Fibroblast of skin of right biceps (primary cell): ENCODE measurements around the gene OSTN.
"Not testable (repeated sequence)": the region's sequence is repeated elsewhere in the genome, so short reads cannot be mapped to it uniquely, and the experiment has no call there.

Source experiments
- DNase-seq: peaks from one replicate; pipeline ENCODE4 v3.0.0-alpha.2; 2013

OSTN gene

DNA sequence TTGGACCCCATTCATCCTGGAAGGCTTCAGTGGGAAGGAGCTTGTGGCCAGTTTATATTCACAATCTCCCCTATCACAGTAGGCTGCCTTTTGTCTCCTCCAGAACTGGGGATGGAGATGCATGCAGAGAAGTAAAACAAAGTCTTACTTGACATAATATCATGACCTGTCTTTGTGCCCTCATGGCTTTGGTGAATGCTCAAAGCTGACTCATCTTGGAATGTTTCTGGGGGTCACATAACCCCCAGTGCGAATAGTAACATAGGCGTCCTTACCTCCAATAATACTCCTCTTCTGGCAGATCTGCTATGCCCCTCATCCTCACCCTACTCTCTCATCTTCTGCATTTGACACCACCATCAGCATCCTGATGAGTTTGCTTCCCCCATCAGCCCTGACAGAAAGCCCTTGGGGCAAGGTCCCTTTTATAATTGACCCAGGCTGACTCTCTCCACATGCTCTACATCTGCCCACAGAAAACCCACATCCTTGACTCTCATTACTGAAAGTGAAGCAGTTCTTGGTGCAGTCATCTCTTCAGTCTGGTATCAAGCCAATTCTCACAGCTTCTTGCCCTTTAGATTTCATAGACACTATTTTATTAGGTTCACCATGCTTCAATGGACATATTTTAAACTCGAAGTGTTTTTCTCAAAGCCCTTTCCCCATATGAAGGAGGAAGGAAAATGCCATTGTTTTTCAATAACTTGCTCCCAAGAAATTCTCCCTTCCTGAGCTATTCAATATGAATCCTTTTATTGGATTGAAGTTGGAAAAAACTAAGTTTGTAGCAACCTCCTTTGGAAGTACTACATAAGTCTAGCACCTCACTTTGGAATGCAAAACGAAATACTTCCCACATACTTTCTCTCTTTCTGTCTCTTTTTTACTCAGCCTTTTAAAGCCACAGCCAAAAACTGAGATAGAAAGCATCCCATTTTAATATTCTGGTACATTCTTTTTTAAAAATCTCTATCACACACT lies 36.6 kb downstream of the OSTN start:
- DNase-seq = peak; percentile 56

DNA sequence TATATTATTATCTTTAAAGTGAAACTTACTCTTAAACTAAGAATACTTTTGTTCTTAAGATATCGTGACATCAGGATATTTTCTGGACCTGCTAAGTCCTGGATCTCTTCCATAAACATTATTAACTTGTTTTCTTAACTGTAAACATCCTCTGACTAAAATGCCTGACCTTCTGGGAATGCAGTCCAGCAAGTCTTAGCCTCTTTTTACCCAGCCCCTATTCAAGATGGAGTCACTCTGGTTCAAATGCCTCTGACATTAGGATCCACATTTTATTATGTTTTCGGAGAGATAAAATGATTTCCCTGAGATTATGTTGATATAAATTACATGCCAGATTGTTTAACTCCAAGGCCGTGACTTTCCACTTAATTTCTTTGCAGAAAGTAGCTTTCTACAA lies 37.6 kb downstream of the OSTN start:
- peak; percentile 56 for DNase-seq

DNA sequence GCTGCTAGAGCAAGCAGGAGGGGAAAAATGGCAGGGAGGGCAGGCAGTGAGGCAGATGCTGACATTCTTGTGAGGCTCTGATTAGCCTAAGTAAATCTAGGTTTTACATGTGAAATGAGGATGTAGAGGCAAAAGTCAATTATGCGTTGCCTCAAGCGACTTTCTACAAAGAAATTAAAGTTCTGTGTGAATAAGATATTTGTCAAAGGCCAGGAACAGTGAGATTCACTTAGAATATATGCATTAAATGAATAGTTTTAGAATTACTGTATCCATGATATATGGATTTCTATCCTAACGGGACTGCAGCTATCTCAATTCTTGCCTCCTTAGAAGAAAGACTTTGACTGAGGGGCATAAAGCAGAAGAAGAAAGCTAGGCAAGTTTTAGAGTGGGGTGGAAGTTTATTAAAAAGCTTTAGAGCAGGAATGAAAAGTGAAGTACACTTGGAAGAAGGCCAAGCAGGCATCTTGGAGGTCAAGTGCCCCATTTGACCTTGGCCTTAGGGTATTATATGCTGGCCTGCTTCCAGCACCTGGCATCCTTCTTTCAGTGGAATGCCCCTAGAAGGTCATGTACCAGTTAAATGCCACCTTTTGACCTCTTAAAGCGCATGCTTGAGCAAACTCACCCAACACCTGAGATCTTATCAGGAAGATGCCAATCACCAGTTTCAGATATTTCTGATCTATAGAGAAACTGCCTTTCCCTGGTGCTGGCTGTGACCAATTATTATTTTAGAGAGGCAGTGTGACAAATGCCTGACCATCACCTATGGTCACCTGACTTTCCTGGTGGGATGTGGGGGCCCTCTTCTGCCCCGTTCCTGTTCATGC lies 38.2 kb downstream of the OSTN start:
- DNase-seq = no peak

- peak; percentile 60 for DNase-seq
Observed at GRCh38 chr3:191238321-191238817, 39.3 kb downstream of the OSTN start.

DNA sequence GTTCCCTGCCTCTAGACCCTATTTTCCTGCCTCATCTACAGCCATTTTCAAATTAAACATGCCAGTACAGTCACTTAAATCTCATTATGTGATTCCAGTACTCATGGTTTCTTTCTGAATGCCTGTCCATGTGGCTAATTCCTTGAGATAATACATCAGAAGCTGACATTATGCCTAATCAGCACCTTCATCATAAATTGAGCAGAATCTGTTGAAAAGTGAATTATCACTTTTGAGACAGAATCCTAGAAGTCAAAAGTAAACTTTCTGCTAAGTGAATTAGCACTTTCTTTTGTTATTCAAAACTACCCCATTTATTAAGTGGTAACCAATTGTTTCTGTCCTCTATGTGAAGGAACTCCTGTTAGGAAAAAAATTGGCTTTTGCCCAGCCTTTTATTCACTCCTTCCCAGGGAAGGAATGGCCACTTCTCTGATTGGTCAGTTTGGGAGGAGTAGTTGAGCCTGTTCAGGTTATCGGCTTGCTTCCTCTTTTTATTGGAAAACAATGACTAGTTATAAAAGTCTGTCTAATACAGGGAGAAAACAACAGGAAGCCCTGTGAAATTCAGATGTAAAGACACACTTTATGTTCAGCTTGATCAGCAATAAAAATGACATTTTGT lies 40.5 kb downstream of the OSTN start:
- no peak for DNase-seq

DNA sequence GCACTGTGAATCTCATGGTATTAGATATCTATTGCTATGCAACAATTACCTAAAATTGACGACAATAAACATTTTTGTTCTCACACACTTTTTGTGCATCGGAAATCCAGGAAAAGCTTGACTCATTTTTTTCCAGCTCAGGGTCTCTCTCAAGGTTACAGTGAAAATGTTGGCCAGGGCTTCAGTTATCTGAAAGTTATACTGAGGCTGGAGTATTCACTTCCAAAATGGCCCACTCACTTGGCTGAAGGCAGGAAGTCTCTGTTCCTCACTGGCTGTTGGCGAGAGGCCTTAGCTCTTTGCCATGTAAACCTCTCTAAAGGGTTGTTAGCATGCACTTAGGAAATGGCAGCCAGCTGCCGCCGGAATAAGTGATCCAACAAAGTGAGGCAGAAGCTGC lies 41.4 kb downstream of the OSTN start:
- DNase-seq = no peak

DNA sequence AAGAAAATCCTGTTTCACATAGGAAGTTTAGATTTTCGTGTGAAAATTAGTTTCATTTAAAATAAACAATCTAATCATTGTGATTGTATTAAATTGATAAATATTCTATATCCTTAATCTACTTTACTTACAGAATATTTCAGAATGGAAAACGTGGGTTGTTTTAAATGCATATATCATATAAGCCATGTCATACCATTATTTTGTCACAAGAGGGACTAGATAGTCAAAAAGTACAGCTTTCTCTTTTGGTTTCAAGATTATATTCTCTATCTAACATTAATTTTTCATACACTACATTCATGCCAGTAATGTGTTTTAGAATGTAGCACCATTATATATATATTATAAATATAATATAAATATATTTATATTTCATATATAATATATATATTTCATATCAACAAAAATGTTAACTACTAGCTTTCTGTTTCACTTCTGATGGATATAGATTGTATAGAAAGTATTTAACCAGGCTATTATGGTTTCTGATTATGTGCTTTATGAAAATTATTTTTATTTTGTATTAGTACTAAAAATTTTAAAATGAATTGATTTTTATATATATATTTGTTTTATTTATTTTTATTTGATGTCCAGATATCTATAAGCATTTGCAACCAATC lies 45.3 kb downstream of the OSTN start:
- peak; percentile 22 for DNase-seq

GRCh38 chr3:191246034-191246433 lies 47.0 kb downstream of the OSTN start:
- not testable (repeated sequence) for DNase-seq

DNA sequence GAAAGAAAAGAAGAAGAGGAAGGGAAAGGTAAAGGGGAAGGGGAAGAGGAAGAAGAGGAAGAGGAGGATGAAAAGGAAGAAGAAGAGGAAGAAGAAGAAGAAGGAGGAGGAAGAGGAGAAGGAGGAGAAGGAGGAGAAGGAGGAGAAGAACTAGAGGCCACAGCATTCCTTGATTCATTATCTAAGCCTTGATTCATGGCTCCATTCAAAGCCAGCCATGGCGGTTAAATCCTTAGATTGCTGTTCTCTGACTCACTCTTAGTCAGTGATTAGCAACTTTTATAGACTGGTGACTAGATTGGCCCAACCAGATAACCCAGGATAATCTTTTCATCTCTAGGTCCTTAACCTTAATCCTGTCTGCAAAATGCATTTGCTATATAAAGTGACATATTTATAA lies 47.6 kb downstream of the OSTN start:
- peak; percentile 89 for DNase-seq

GRCh38 chr3:191253089-191253799 lies 54.2 kb downstream of the OSTN start:
- no peak for DNase-seq

DNA sequence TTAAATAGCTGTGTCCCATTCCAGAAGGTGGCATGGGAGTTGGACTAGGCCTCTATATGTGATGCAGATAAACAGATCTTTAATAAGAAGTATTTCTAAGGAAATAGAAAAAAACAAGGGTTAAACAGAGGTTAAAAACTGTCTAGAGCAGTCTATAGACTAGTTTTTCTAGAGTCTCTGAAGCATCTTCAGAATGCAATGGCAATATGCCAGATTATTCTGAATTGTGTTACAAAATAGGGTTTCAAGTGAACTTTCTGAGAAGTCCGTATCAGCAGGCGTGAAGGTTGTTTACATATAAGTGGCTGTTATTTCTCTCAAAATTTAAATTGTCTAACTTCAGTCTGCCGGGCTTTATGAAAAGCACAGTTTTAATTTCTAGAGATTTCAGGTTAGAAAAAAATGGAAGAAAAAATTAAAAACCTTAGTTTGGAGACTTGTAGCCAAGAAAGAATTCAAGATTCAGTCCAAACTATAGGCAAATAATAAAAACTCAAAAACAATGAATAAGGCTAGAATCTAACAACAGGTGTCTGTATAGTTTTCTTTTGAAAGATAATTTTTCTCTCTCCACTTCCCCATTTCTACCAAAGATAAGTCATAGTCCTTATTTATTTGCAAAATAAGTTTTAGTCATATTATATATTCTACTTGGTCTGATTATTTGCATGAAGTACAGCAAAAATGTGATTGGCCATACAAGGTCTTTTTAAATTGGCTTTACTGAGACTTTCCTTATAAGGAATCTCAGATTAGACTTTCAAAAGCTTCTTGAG lies 55.2 kb downstream of the OSTN start:
- DNase-seq = peak; percentile 28

DNA sequence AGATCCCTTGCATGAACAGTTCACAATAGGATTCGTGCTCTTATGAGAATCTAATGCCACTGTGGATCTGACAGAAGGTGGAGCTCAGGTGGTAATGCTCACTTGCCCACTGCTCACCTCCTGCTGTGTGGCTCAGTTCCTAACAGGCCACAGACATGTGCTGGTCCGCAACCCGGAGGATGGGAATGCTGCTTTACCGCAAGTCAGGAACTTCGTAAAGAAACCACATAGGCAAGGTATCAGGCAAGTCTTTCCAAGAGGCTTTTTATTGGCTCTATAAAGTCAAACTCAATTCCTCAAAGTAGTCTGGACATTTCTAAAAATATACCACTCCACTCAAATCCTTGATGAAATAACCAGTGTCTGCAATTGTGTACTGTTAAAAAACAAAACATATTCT lies 56.1 kb downstream of the OSTN start:
- no peak for DNase-seq

- no peak for DNase-seq
Observed at GRCh38 chr3:191256405-191256804, 57.4 kb downstream of the OSTN start.

- no peak for DNase-seq
Observed at GRCh38 chr3:191257286-191257685, 58.2 kb downstream of the OSTN start.

DNA sequence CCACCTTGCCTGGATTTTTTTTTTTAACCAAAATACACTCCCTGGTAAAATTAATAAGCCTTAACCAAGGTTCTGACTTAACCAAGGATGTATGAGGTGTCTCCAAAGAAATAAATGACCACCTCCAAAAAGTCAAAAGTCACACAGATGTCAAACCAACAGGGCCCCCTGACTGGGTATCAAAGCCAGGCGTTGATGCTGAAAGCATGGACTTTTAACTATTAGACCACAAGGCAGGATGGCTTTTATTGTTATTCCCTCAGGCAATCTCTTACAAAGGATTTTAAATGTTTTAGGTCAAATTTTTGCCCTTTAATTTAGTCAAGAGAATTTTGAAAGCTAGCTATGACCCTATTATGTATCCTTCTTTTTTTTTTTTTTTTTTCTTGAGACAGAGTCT lies 60.4 kb downstream of the OSTN start:
- no peak for DNase-seq

DNA sequence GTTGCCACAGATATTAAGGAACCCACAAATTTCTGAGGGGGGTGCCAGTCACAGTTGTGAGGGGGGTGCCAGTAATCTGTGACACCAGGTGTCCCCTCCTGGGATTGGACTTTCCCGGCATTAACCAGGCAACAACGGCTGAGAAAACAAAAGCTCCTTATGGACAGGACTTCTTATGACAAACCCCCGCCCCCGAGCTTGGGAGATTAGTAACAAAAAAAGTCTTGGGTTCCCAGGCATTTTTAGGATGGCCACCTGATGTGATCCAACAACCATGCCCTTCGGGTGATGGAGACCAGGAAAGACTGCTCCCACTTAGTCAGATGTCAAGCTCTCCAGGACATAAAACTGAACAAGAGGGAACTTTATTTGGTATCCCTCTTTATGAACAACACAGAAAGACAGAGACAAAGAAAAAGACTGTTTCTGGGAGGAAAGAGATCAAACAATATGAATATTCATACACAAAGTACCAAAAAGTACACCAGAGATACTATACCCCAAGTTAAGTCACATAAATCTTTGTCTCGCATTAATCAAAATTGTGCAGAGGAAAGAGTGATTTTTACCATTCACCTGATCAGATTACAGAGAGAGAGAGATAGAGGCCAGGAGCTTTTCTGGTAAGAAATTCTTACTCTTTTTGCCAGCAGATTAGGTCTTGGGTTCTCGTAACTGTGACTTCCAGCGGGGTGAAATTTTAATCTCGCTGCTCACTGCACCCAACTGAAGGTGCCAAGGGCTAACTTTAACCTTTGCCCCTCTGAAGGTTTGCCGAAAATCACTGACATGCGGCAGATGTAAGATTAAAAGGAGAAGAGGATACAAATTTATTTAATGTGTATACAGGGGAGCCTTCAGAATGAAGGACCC lies 61.6 kb downstream of the OSTN start:
- DNase-seq = no peak

DNA sequence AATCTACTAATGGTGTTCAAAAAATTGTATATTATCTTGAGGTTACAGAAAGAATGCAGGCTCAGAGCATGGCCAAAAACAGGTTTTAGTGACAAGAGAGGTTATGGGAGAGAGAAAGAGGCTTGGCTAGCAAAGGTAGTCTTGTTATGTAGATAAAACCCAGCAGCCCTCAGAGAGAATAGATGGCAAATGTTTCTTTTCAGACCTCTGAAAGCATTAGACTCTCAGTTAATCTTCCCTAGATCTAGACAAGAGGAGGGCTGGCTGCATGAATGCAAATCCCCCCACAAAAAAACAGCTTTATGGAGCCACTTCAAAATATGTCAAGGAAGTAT lies 62.2 kb downstream of the OSTN start:
- DNase-seq = no peak

- no peak for DNase-seq
Observed at GRCh38 chr3:191262650-191263049, 63.6 kb downstream of the OSTN start.

DNA sequence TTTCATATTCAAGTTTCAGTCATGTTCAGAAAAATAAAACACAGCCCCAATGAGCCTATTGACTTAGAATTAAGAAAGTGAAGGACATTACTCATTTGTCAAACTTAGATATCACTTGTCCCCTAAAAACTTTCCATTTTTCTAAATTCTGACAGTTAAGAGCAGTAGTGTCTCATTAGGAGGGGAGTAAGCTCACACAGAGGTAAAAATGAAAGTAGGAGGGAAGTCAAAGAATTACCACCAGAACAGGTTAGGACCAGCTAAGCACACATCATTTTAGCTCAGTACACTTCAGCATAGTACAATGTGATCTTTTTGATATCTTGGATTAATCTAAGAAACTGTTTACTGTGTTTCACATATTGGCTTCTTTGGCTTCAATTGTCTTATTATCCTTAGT lies 64.3 kb downstream of the OSTN start:
- DNase-seq = no peak

DNA sequence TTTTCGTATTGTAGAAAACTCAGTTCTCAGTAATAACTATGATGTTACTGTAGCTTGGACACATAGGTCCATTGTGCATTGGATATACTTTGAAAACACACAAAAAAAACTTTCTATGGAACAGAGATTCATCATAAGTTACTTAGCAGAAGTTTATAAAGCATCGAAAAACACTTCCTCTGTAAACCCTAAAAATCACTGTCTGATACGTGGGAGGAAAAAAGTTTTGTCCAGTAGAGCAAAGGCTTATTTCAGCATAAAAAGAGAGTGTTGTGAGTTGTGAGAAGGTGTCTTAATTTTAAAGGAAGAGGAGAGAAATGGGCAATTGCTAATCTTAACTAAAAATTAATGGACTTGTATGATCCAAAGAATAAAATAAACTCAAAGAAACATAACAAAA lies 64.8 kb downstream of the OSTN start:
- no peak for DNase-seq
